NCI-H524 (cell line): Measurements from ENCODE around the gene CDK12.

Experiments
- DNase-seq, 2 experiments: peaks; one replicate each; lab custom pipeline; 2025; lab: John Stamatoyannopoulos, UW

Gene CDK12

DNA sequence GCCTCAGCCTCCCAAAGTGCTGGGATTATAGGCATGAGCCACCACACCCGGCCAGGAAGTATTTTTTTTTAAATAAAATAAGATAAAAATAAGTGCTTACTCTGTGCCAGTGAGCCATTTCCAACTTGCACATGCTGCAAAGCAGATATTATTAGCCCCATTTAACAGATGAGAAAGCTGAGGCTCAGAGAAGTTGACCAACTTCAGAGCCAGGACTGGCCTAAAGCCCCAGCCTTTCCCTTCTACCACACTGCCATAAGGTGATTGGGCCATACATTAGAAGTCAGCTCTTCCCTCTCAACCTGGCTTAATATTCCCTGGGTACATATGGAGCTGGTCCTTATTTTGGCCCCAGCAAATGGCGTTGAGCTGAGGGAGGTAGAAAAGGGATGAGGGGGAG, 121.4 kb downstream of the CDK12 start:
- DNase-seq = no peak
